Duodenal mucosa (tissue), 2 donors: Measurements from ENCODE around the gene RAB37.

Experiments
- H3K27ac ChIP-seq: one replicate; pipeline ENCODE4 v1.7.0; 2013; ENCODE audit warnings: low read depth, low read length
- H3K27me3 ChIP-seq, 2 donors: one replicate each; pipeline ENCODE4 v1.7.0; 2013; ENCODE audit warnings: low read length in 2 of 2, control low read depth in 1 of 2; ENCODE audit not compliant: insufficient read depth in 2 of 2, control insufficient read depth in 1 of 2
- H3K36me3 ChIP-seq, 2 donors: one replicate each; pipeline ENCODE4 v1.7.0; 2013; ENCODE audit warnings: low read length in 2 of 2, control low read depth in 1 of 2; ENCODE audit not compliant: insufficient read depth in 2 of 2, control insufficient read depth in 1 of 2
- H3K4me1 ChIP-seq, 2 donors: one replicate each; pipeline ENCODE4 v1.7.0; 2013; ENCODE audit warnings: low read length in 2 of 2, control low read depth in 1 of 2; ENCODE audit not compliant: insufficient read depth in 2 of 2, control insufficient read depth in 1 of 2
- H3K4me3 ChIP-seq, 2 donors: one replicate each; pipeline ENCODE4 v1.7.0; 2013; ENCODE audit warnings: low read length in 2 of 2, low read depth in 1 of 2
- H3K9ac ChIP-seq, 2 donors: one replicate each; pipeline ENCODE4 v1.7.0; 2013; ENCODE audit warnings: low read length in 2 of 2, low read depth in 1 of 2
- H3K9me3 ChIP-seq, 2 donors: one replicate each; pipeline ENCODE4 v1.7.0; 2013; ENCODE audit warnings: low read length in 2 of 2, control low read depth in 1 of 2; ENCODE audit not compliant: control insufficient read depth in 1 of 2

Gene RAB37

DNA sequence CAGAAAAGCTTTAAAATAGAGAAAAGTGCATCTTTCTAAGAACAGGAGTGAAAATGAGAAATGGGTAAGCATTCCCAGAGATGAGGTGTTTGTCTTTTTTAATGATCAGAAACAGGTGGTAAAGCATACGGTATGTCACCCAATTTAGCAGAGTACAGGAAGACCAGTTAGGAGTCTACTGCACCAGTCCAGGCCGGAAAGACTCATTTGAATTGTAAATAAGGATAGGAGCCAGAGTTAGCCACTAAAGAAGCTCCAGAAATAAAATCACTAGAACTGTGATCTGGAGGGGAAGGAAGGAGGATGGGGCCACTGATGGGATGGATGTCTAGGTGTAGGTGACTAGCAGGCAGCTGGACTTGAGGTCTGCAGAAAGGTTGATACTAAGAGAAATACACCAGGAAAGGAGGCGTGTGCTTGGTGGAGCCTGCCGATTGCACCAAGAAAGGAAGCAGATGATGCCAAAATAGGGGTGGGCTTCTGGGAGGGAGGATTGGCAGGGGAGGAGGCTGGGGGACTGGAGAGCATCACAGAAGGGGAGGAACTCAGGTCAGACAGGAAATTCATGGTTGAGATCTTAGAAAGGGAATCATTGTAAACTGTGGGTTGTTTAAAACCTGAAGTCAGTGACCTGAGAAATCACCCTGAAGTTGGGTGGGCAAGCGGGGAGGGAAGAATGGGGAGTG is 47.2 kb downstream of the RAB37 start:
- Histone ChIP-seq H3K4me1 (peaks cover 0 to 18% of the 10 kb centered on the region in 2 donors), H3K4me3 (no peak overlapping the region), H3K9me3 (no peaks in the 10 kb centered on the region), H3K36me3 (peaks cover 0 to 18% of the 10 kb centered on the region in 2 donors), H3K27me3 (no peaks in the 10 kb centered on the region), H3K9ac (no peak overlapping the region), H3K27ac (no peak overlapping the region)

DNA sequence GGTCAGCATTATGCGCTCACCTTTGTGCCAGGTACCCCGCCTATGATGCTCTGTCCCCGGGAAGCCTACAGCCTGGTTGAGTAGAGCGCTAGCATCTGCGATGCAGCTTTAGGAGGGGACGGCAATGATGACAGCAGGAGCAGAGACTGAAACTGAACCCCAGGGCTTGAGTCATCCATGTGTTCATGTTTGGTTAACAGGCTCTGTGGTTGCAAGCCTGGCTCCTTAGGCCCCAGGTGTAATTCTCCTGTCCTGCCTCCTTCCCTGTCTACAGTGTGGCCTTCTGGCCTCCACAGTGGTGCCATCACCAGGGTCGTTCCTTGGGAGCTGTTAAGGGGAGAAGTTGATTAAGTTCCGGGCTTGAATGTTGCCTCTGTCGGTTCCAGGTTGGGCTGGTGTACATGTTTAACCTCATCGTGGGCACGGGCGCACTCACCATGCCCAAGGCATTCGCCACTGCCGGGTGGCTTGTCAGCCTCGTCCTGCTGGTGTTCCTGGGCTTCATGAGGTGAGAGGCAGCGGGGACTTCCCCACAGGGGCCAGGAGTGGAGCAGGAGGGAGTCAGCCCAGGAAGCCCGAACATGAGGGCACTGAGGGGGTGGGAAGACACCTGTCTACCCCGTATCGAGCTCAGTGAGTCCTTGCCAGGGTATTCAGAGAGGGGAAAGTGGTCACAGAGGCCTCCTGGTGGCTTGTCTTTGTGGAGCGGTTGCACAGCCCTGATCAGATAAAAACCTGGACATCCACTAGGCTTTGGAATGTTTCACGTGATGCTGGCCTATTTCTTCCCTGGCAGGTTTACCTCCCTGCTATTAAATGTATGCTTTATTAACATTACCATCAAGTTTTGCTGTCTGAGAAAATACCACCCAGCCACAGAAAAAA is 48.3 kb downstream of the RAB37 start:
- Histone ChIP-seq H3K27me3 (no peaks in the 10 kb centered on the region), H3K4me1 (peaks cover 0 to 7% of the 10 kb centered on the region in 2 donors), H3K36me3 (peaks cover 0 to 22% of the 10 kb centered on the region in 2 donors), H3K4me3 (no peak overlapping the region), H3K9me3 (no peaks in the 10 kb centered on the region), H3K27ac (no peak overlapping the region), H3K9ac (no peak overlapping the region)

DNA sequence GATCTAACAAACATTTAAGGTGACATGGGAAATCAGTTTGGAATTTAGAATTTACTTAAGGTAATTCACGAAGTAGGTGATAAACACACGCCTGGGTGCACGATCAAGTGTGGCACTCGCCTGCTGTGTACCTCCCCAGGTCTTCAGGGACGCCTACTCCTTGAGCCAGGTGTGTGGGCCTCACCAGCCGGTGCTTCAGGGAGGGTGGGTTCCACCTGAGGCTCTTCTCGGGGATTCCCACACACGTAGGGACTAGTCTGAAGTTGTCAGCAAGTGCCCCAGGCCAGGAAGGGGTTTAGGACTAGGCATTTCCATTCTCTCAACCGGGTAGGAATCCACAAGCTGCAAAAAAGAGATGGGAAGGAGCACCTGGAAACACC is 48.9 kb downstream of the RAB37 start:
- H3K4me3 ChIP-seq: no peak overlapping the region
- H3K27me3 ChIP-seq: no peaks in the 10 kb centered on the region
- no peak overlapping the region for H3K27ac ChIP-seq
- H3K9ac ChIP-seq: no peak overlapping the region
- H3K4me1 ChIP-seq: peaks cover 0 to 1% of the 10 kb centered on the region in 2 donors
- H3K36me3 ChIP-seq: peaks cover 0 to 22% of the 10 kb centered on the region in 2 donors
- H3K9me3 ChIP-seq: no peaks in the 10 kb centered on the region

DNA sequence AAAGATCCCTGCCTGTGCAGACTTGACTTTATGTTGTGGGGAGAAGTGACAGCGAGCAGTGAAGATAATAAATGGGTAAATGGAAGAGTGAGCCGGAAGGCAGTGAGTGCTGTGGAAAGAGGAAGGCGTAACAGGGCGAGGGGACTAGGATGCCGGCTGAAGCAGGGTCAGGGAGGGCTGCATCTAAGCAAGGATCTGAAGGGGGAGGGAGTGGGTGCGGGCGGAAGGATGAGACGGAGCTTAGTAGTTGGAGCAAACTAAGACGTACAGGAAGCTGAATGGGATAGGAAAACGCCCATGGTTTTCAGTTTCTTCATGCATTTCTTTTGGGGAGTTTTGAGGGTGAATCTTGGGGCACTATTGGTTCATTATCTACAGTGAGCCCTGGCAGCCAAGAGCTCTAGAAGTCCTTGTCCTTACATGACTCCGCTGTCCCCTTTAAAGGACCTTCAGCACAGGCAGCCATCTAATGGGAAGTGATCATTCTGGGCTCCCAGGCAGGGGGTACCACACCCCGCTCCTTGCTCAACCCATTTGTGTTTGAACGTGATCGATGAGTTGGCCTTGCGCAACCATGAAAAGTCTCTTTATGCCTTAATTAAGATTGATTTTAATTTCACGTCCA is 49.5 kb downstream of the RAB37 start:
- Histone ChIP-seq H3K27ac (no peak overlapping the region), H3K4me1 (no peaks in the 10 kb centered on the region), H3K9me3 (no peaks in the 10 kb centered on the region), H3K36me3 (peaks cover 0 to 22% of the 10 kb centered on the region in 2 donors), H3K4me3 (no peak overlapping the region), H3K27me3 (no peaks in the 10 kb centered on the region), H3K9ac (no peak overlapping the region)

- Histone ChIP-seq H3K27ac (no peak overlapping the region), H3K9ac (no peak overlapping the region), H3K9me3 (no peaks in the 10 kb centered on the region), H3K27me3 (no peaks in the 10 kb centered on the region), H3K36me3 (peaks cover 9 to 33% of the 10 kb centered on the region in 2 donors), H3K4me1 (no peaks in the 10 kb centered on the region), H3K4me3 (no peak overlapping the region)
Measured at GRCh38 chr17:74790161-74791058, 53.4 kb downstream of the RAB37 start.

DNA sequence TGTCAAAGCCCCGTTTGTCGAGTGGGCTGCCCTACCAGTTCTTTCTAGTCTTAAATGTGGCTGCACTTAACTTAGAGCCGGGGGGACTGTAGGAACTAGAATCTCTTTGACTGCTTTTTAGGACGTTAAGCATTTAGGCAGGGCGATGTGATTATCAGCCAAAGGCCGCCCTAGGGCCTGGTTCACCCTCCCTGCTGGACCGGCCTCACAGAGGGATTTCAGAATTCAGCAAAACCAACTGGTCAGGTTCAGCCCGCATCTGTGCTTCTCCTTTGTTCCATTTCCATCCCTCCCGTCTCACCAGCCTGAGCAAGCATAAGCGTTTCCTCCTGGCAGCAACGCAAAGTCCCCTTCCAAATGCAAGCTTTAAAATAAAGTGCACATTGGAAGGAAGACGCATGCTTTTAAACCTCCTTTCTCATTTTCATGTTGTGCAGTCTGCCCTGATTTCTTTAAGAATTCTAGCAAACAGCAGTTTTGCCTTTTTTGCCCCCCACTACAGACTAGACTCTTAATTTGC is 55.6 kb downstream of the RAB37 start:
- peaks cover 23 to 43% of the 10 kb centered on the region in 2 donors for H3K36me3 ChIP-seq
- no peak overlapping the region for H3K4me3 ChIP-seq
- H3K27me3 ChIP-seq: no peaks in the 10 kb centered on the region
- no peak overlapping the region for H3K9ac ChIP-seq
- no peaks in the 10 kb centered on the region for H3K9me3 ChIP-seq
- no peak overlapping the region for H3K27ac ChIP-seq
- H3K4me1 ChIP-seq: no peaks in the 10 kb centered on the region

DNA sequence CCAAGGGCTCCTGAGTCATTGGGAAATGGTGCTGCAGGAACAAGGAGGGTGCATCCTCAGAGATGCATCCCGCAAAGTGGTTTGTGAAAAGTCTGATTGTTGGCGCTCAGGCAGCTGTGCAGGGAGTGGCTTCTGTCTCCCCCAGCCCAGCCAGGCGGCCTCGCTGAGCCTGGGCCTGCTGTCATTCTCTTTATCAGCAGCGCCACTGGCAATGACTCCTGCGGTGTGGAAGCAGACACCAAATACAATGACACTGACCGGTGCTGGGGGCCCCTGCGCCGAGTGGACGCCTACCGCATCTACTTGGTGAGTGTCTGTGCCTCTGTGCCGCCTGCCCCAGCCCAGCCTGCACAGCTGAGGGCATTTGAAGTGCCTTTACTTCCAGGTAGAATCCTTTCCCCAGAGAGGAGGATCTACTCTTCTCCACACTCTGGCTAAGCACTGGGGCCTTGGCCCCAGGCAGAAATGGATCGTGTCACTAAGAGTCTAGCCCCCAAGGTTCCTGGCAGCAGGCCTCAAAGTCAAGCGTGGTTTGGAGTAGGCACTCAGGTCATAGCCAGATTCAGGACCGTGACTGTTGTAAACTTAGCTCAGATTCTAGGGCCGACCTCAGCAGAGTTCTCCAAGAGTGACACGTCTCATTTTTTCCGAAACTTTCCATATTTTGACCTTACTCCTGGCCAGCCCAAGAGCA is 58.4 kb downstream of the RAB37 start:
- Histone ChIP-seq H3K4me3 (no peak overlapping the region), H3K27ac (no peak overlapping the region), H3K36me3 (peaks cover 31 to 50% of the 10 kb centered on the region in 2 donors), H3K4me1 (no peaks in the 10 kb centered on the region), H3K9me3 (no peaks in the 10 kb centered on the region), H3K9ac (no peak overlapping the region), H3K27me3 (no peaks in the 10 kb centered on the region)

GRCh38 chr17:74796211-74796610 is 59.2 kb downstream of the RAB37 start:
- Histone ChIP-seq H3K9ac (no peak overlapping the region), H3K36me3 (peaks cover 33 to 50% of the 10 kb centered on the region in 2 donors), H3K4me3 (no peak overlapping the region), H3K9me3 (no peaks in the 10 kb centered on the region), H3K27me3 (no peaks in the 10 kb centered on the region), H3K27ac (no peak overlapping the region), H3K4me1 (no peaks in the 10 kb centered on the region)

DNA sequence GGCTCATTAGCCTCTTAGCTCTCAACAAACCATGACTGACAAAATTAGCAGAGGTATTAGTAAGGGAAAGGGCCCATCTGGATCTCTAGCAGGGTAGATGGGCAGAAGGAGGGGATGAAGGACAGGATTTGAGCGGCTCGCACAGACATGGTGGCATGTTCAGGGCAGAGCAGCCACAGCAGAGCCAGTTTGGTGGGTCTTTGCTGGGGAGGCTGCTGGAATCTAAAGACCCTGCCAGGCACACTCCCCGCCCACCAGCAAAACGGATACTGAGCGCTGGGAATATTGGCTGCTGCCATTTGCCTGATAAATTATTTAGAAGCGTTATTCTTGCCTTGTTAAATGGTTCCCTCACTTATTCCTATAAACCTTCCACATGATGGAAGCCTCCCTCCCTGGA is 59.8 kb downstream of the RAB37 start:
- Histone ChIP-seq H3K9me3 (no peaks in the 10 kb centered on the region), H3K4me3 (no peak overlapping the region), H3K36me3 (peaks cover 35 to 50% of the 10 kb centered on the region in 2 donors), H3K27me3 (no peaks in the 10 kb centered on the region), H3K4me1 (no peaks in the 10 kb centered on the region), H3K9ac (no peak overlapping the region), H3K27ac (no peak overlapping the region)
